PC-3 (cell line): ENCODE data around the gene TYRP1.

Experiments used
- CTCF ChIP-seq: fragments of 300-600 bp; sonication (generic); conservative IDR thresholded peaks from 2 replicates; pipeline ENCODE4 v1.5.1; 2017; ENCODE audit warnings: antibody characterized with exemption, low read depth, mild to moderate bottlenecking, low read length
- EZH2 ChIP-seq: fragments of 300-600 bp; sonication (generic); IDR thresholded peaks from one replicate; pipeline ENCODE4 v1.6.1; 2017; ENCODE audit warnings: antibody characterized with exemption, mild to moderate bottlenecking, low read length; ENCODE audit not compliant: unreplicated experiment

GRCh38 chr9:12643686-12644085 lies 49.5 kb upstream of the TYRP1 start:
- no peak for TF ChIP-seq CTCF
- TF ChIP-seq EZH2, result no peak
